ENCODE measurements around the gene FASTK.

GRCh38 chr7:151039850-151040548 is 40.6 kb downstream of the FASTK start:
- TF ChIP-seq, protein P1, sequence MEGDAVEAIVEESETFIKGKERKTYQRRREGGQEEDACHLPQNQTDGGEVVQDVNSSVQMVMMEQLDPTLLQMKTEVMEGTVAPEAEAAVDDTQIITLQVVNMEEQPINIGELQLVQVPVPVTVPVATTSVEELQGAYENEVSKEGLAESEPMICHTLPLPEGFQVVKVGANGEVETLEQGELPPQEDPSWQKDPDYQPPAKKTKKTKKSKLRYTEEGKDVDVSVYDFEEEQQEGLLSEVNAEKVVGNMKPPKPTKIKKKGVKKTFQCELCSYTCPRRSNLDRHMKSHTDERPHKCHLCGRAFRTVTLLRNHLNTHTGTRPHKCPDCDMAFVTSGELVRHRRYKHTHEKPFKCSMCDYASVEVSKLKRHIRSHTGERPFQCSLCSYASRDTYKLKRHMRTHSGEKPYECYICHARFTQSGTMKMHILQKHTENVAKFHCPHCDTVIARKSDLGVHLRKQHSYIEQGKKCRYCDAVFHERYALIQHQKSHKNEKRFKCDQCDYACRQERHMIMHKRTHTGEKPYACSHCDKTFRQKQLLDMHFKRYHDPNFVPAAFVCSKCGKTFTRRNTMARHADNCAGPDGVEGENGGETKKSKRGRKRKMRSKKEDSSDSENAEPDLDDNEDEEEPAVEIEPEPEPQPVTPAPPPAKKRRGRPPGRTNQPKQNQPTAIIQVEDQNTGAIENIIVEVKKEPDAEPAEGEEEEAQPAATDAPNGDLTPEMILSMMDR (IDR thresholded peaks at IDR 0.05): no peak
- TF ChIP-seq EZH2 (IDR thresholded peaks at IDR 0.05): no peak
- no peak for TF ChIP-seq EZH2phosphoT487 (IDR thresholded peaks at IDR 0.05)
